ENCODE measurements around the gene MSI2. TPM values are rescaled to one million over a fixed set of nuclear protein-coding genes. Genes with fewer than 3 reads are reported as not detected.

MSI2 gene
- total RNA-seq, 1 donor from 2014 or later = 44.6 TPM

- no peak for DNase-seq
Measured at GRCh38 chr17:57530508-57530907, 274.2 kb downstream of the MSI2 start.

GRCh38 chr17:57531078-57531477 is 274.8 kb downstream of the MSI2 start:
- DNase-seq = no peak

GRCh38 chr17:57531648-57532504 is 275.6 kb downstream of the MSI2 start:
- DNase-seq = no peak

- DNase-seq = no peak
Measured at GRCh38 chr17:57532556-57532955, 276.2 kb downstream of the MSI2 start.

DNA sequence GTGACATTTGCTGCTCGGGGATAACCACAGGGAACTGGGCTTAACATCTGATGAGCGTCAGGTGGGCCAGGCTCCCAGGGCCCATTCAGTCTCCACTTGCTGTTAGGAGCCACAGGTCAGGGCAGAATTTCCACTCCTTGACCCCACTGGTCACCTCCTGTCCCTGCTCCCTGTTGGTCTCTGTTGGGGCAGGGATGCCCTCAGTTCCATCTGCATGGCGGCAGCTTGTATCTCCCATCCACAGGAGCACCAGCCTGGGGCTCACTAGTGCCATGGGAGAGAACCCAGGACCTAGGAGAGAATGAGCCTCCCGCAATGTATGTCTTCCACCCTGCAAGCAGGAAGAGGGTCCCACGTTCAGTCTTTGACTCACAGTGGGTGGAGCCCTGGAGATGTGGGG is 276.6 kb downstream of the MSI2 start:
- no peak for DNase-seq

GRCh38 chr17:57533684-57534305 is 277.5 kb downstream of the MSI2 start:
- DNase-seq = no peak

DNA sequence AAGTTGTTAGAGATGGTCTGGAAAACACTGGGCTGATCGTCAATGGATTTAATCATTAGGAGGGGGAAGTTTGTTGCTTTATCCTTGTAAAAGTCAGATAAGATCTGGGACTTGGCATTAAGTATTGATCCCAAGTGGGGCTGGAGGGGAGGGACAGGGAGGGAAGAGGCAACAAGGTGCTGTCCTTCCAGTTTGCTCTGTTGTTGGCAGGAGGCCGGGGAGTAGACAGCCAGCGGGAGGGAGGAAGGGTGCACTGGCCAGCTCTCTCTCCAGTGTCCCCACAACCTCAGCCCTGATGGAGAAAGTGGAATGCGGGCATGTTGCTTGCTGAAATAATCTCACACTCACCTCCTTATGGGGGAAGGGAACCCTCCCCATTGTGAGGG is 278.5 kb downstream of the MSI2 start:
- DNase-seq = no peak

DNA sequence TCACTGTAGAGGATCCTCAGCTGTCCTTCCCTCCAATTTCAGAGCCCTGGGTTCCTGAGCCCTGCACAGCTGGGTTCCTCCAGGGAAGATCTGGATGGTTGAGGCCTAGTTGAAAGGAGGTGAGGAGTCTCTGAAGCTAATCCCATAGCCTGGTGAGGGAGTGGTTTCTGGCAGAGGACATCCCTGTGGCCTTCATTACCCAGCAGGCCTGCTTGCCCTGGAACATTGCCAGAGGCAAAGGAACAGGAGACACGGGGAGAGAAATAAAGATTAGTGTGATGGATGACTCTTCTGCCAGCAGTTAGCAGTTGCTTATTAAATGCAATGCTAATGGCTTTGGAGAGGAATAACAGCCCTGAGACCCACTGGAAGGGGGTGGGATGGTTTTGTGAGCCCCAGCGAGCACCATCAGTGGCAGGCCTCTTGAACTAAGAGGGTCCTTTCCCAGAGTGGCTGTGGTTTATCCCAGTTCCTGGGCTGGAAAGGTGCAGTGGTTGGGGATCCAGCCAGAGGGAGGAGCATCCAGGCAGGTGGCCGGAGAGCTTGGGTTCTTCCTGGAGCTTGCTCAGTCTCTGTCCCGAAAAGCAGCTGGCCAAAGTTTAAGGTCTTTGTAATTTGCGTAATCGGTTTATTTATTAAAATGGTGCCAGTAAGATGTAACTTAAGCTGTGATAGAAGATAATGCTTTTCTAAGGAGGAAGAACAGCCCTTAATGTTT is 279.1 kb downstream of the MSI2 start:
- no peak for DNase-seq

GRCh38 chr17:57536289-57536688 is 280.0 kb downstream of the MSI2 start:
- no peak for DNase-seq

DNA sequence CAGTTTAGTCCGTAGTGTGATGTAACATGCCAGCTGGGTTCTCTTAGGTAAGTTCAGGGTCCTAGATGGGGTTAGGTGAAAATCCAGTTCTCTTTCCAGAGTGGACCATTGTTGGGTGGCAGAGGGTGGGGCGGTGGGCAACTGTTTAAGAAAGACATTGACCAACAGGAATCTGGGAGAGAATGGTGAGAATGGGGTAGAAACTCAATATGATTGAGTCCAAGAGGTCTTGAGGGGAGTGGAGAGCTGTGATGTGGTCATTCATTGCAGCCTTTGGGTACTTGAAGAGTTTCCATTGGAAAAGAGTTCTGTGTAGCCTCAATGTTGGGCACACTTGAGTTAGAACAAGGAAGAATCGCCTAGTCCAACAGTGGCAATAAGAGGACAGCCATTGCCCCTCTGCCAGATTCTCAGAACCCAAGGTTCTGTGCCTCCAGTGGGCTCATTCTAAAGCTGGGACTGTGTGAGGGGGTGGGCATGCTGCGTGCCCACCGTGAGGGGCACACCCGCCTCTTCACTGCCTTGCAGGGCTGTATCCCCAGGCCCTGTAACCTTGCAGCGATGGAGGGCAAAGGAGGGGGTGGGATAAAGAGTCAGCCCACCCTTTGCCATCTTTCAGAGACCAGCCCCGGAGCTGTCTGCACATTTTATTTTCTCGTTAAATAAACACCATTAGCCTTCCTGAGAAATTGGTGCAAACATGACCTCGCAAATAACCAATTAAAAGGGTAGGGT is 280.6 kb downstream of the MSI2 start:
- DNase-seq = no peak

DNA sequence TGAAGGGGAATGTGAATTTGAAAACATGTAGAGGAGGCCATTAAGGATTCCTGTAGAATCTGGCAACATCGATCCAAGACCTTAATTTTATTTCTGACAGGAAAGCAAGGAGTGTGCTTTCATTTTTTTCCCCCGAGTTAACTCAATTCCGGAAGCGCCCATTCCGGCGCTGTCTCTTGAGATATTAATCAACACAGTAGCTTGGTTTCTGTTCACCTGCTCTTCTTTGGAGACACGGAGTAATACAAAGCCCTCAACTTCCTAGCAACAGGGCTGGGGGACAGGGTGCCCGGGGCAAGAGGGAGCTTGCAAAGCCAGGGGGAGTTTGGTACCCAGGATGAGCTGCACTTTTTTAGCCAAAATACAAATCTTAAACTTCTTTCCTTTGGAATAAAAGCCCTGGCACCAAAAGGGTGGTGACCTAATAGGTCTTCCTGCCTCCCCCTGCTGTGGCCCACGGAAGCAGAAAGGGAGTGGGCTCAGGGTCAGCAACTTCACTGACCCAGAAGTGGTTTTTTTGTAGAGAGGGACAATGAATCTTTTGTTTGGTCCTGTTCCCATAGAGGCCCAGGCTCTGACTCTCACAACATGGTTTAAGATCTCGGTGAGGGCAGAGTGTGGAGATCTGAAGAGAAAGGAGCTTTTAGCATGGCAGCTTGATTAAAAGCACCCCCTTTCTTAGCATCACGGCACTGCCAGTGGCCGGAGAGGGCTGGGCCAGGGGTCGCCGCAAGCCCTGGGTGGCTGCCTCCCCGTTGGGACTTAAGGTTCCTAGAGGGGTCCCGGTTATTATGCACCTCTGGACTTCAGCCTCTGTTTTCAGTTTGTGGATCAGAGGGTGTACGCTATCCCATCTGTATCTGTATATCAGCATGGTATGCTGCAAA is 281.4 kb downstream of the MSI2 start:
- DNase-seq = no peak

DNA sequence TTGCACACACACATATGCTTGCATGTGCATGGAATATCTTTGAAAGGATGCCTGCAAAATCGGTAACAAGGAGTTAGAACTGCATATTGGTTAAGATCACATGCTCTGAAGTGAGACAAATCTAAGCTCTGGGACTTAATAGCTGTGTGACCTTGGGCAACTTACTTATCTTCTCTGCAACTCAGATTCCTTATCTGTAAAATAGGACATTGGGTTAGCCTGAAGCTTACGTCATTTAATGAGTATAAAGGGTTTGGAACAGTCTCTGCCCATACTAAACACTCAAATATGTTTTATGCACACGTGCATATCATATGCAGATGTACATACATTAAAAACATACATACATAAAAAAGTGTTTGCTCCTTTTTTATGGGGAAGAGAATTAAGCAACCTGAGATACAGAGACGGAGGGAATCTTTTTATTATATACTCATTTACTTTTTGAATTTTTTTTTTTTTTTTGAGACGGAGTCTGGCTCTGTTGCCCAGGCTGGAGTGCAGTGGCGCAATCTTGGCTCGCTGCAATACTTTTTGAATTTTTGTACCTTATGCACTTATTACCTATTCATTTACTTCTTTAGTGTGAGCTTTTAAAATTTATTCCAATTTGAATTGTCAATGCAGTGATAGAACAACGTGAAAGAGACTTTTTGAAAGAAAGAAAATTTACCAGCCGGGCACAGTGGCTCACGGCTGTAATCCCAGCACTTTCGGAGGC is 282.6 kb downstream of the MSI2 start:
- DNase-seq = no peak

DNA sequence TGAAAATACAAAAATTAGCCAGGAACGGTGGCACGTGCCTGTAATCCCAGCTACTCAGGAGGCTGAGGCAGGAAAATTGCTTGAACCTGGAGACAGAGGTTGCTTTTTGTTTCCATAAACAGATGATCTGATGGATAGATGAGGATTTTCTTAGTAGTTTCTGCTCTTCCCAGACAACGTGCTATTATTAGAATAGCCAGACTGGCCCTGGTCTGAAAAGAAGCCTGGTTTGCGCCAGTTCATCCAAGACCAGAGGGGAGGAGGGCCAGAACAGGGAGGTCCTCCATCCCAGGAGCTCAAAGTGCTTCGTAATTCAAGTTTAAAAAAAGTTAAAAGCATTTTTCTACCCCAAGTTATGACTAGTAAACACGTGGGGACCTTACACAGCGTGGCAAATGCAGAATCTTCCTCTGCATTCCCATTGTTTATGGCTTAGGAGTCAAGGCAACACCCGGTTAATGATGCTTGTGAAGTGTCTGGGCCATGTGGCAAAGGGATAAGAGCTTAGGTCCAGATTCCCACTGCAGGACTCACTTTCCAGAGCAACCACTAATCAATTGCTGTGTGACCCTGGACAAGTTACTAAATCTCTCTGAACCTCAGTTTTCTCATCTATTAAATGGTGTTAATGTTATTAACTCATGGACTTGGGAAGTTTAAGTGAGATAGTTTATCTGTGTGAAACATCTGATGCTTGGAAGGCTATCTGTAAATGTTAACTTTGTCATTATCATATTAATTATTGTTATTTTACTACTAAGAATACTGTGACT is 283.4 kb downstream of the MSI2 start:
- no peak for DNase-seq

GRCh38 chr17:57540596-57540995 is 284.3 kb downstream of the MSI2 start:
- DNase-seq = no peak

DNA sequence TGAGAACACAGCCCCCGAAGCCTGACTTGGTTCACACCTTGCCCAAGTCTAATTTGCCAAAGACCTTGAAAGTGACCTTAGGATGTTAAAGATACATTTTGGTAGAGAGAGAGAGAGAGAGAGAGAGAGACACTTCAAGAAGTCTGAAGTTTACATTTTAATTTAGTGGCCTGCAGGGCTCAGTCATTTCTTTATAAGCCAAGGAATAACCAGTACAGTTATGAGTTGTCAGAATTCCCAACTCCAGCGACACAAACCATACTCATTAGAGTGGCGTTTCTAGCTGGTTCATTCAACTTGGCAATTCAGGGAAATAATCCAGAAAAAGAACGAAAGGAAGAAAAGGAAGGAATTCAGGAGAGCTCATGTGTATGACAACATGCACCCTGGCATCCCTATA is 284.7 kb downstream of the MSI2 start:
- DNase-seq = no peak

DNA sequence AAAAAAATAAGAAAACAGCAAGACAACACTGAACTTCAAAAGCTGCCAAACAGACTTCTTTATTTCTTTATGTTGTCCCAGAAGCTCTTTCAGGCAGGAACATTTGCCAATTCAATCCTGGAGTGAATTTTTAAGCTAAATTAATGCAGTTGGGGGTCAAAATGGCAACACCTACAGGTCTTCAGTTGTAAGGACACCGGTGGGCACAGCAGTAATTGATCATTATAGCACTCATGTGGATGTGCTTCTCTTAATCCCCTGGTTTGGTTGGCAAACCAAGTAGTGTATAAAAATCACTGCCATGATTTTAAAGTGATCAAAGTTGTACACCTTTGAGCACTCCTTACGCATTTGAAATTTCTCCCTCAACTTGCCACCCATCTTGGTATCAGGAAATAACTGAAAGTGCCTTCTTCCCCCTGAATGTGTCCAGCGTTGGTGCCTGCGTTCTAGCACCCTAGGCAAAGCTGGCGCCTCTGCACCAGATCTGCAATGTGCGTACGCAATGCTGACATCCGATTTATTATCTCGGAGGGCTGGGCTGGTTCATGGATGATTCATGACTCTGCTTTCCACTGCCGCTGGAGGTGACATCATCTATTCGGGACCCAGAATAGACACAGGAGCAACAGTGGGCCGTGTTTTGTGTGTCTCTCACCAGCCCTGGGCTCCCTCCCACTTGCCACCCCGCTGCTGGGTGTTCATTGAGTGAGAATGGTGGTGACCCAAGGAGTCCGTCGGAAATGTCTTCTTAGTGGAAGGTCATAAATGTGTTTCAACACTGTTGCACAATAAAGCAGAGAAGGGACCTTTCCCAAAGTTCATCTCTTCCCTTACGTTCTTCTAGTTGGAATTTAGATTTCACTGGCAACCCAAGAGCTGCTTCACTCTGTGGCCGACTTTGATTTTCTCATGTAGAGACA is 285.4 kb downstream of the MSI2 start:
- peak; percentile 13 for DNase-seq

GRCh38 chr17:57542510-57542909 is 286.2 kb downstream of the MSI2 start:
- no peak for DNase-seq

GRCh38 chr17:57543230-57543629 is 286.9 kb downstream of the MSI2 start:
- DNase-seq = no peak

DNA sequence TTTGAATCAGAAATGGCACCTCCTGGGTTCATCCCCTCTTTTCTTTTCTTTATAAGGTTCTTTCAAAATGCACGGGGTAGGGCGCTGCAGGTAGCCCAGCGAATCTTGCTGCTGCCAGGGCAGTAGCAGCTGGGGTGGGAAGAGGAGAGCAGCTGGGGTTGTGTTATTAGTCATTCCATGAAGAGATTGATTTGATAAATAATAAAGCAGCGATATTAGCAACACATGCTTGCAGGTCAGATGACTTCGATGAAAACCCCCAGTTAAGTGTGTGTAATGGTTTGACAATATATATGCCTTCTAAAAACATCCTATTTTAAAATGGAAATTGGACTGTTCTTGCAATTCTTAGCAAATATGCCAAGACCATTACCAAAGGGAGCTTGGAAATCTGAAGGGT is 288.1 kb downstream of the MSI2 start:
- no peak for DNase-seq
